Prostate gland (tissue), 2 donors: Measurements from ENCODE around the gene MAD2L2.

Source experiments
- CTCF ChIP-seq, 4 experiments: fragments of 200-600 bp in 2 of 4; fragments of 450-650 bp in 2 of 4; sonication (generic) in 2 of 4; IDR thresholded peaks; 1 replicate in 3 of 4; 2 replicates in 1 of 4; pipeline ENCODE4 v1.5.1; 2016 to 2019; ENCODE audit warnings: antibody characterized with exemption in 4 of 4, mild to moderate bottlenecking in 2 of 4, moderate library complexity in 2 of 4
- POLR2A ChIP-seq: fragments of 450-650 bp; IDR thresholded peaks from one replicate; pipeline ENCODE4 v1.6.1; 2016; ENCODE audit warnings: antibody characterized with exemption, mild to moderate bottlenecking
- POLR2AphosphoS5 ChIP-seq: sonication (generic); formaldehyde crosslinking; IDR thresholded peaks from one replicate; pipeline ENCODE4 v1.6.1; 2017; ENCODE audit warnings: antibody characterized with exemption

DNA sequence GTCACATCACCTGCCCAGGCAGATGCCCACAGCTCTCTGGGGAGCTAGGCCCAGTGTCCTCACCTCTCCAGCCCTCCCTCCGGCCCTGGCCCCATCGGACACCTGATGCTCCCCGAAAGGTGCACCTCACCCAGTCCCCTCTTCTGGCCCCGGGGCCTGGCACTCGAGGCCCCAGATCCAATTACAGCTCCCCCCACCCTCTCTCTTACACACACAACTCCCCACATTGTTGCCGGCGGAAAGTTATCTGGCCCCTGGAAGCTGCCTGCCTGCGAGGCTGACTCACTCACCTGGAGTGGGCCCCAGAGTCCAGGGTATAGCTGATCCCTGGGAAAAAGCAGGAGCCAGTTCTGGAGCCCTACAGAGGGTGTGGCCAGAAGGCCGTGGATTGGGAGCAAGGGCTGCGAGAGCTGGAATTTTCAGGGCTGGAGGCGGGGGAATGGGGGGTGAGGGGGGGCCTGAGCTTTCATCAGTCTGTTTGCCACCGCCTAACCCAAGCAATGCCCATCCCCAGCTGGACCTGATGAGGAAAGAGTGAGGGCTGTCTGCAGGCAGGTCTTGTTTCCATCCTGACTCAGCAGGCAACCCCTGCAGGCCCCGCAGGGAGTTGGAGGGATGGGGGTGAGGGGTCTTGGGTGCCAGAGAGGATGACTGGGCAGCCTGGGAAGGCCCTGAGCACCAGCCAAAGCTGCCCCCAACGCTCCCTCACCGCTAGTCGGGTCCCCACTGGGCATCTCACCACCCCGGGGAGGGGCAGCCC, 27.7 kb downstream of the MAD2L2 start:
- TF ChIP-seq CTCF (IDR thresholded peaks at IDR 0.05): no peak
- TF ChIP-seq POLR2AphosphoS5: no peak
- no peak for TF ChIP-seq POLR2A
